Fibroblast of lung (primary cell): ENCODE data around the gene FUT8. TPM values are rescaled to one million over a fixed set of nuclear protein-coding genes. Genes with fewer than 3 reads are reported as not detected.

Source experiments
- DNase-seq, 2 donors: peaks; one replicate each; pipeline versions ENCODE4 v3.0.0 to v3.0.0-alpha.2; 2010; ENCODE audit warnings: low read depth in 2 of 2
- H2AFZ ChIP-seq: 2 replicates; pipeline ENCODE4 v1.5.1; 2012; ENCODE audit warnings: low read length, control low read depth, inconsistent platforms
- H3K27ac ChIP-seq: 2 replicates; pipeline ENCODE4 v1.5.1; 2011; ENCODE audit warnings: low read length, control low read depth; ENCODE audit not compliant: insufficient read depth
- H3K27me3 ChIP-seq: 2 replicates; pipeline ENCODE4 v1.5.1; 2011; ENCODE audit warnings: mild to moderate bottlenecking, low read length; ENCODE audit not compliant: control insufficient read depth, insufficient read depth
- H3K36me3 ChIP-seq: 2 replicates; pipeline ENCODE4 v1.5.1; 2011; ENCODE audit warnings: low read length; ENCODE audit not compliant: control insufficient read depth, insufficient read depth
- H3K4me1 ChIP-seq: 2 replicates; pipeline ENCODE4 v1.5.1; 2011; ENCODE audit warnings: low read length; ENCODE audit not compliant: control insufficient read depth, insufficient read depth; ENCODE audit errors: extremely low read depth
- H3K4me2 ChIP-seq: 2 replicates; pipeline ENCODE4 v1.5.1; 2011; ENCODE audit warnings: low read length, control low read depth; ENCODE audit not compliant: insufficient read depth; ENCODE audit errors: extremely low read depth
- H3K4me3 ChIP-seq, 4 experiments: fragments of 200-600 bp in 1 of 4; sonication (generic) in 1 of 4; replicated peaks in 1 of 4; 2 replicates each; pipeline ENCODE4 v1.5.1; 2011 to 2016; ENCODE audit warnings: low read length in 4 of 4, low read depth in 3 of 4, mild to moderate bottlenecking in 3 of 4, control low read depth in 2 of 4, inconsistent platforms in 1 of 4, mixed read lengths in 1 of 4; ENCODE audit not compliant: insufficient read depth in 1 of 4; ENCODE audit errors: control extremely low read depth in 1 of 4
- H3K79me2 ChIP-seq: 2 replicates; pipeline ENCODE4 v1.5.1; 2012; ENCODE audit warnings: mild to moderate bottlenecking, low read length, inconsistent platforms; ENCODE audit not compliant: control insufficient read depth, insufficient read depth
- H3K9ac ChIP-seq: 2 replicates; pipeline ENCODE4 v1.5.1; 2011; ENCODE audit warnings: mild to moderate bottlenecking, low read length, control low read depth; ENCODE audit not compliant: insufficient read depth
- H3K9me3 ChIP-seq: 2 replicates; pipeline ENCODE4 v1.5.1; 2012; ENCODE audit warnings: low read depth, low read length; ENCODE audit not compliant: control insufficient read depth, insufficient read depth
- H4K20me1 ChIP-seq: 2 replicates; pipeline ENCODE4 v1.5.1; 2011; ENCODE audit warnings: low read length; ENCODE audit not compliant: control insufficient read depth, insufficient read depth; ENCODE audit errors: extremely low read depth
- EZH2 ChIP-seq: IDR thresholded peaks from 2 replicates; pipeline ENCODE4 v1.5.1; 2012; ENCODE audit warnings: low read length, control low read depth, mild to moderate bottlenecking; ENCODE audit errors: missing control alignments
- polyA plus RNA-seq, 2 donors: library from polyadenylated mRNA; depleted of rRNA in 1 of 2; stranded (reverse) in 1 of 2; unstranded in 1 of 2; fragments of >200 nt; gene quantifications; 2 replicates each; pipeline ENCODE4 v1.2.1, GENCODE V29; 2011 to 2012; ENCODE audit warnings: missing spikeins in 1 of 2
- total RNA-seq: library from RNA; depleted of rRNA; stranded (reverse); fragments of >200 nt; gene quantifications from 2 replicates; pipeline ENCODE4 v1.2.1, GENCODE V29; 2014
- TF ChIP-seq, protein P1 (sequence below), 2 donors: IDR thresholded peaks in 1 of 2; conservative IDR thresholded peaks in 1 of 2; 1 replicate in 1 of 2; 2 replicates in 1 of 2; pipeline ENCODE4 v1.5.1; 2011 to 2012; ENCODE audit warnings: low read length in 2 of 2, control low read depth in 1 of 2, inconsistent platforms in 1 of 2, low read depth in 1 of 2, mild to moderate bottlenecking in 1 of 2

FUT8 gene
- total and polyA plus RNA-seq, 2 donors (not counting 1 experiment from before 2014, with no cell fraction given): 51.4 to 95.8 TPM

DNA sequence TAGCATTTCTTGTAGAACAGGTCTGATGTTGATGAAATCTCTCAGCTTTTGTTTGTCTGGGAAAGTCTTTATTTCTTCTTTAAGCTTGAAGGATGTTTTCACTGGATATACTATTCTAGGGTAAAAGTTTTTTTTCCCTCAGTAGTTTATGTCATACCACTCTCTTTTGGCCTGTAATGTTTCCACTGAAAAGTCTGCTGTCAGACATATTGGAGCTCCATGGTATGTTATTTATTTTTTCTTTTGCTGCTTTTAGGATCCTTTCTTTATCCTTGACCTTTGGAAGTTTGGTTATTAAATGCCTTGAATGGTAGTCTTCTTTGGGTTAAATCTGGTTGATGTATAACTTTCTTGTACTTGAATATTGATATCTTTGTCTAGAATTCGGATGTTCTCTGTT is 306.1 kb downstream of the FUT8 start:
- TF ChIP-seq EZH2: no peak
- TF ChIP-seq, protein P1, sequence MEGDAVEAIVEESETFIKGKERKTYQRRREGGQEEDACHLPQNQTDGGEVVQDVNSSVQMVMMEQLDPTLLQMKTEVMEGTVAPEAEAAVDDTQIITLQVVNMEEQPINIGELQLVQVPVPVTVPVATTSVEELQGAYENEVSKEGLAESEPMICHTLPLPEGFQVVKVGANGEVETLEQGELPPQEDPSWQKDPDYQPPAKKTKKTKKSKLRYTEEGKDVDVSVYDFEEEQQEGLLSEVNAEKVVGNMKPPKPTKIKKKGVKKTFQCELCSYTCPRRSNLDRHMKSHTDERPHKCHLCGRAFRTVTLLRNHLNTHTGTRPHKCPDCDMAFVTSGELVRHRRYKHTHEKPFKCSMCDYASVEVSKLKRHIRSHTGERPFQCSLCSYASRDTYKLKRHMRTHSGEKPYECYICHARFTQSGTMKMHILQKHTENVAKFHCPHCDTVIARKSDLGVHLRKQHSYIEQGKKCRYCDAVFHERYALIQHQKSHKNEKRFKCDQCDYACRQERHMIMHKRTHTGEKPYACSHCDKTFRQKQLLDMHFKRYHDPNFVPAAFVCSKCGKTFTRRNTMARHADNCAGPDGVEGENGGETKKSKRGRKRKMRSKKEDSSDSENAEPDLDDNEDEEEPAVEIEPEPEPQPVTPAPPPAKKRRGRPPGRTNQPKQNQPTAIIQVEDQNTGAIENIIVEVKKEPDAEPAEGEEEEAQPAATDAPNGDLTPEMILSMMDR (conservative IDR thresholded peaks at IDR 0.05 in 1 of 2, IDR thresholded peaks at IDR 0.05 in 1 of 2; ENCODE audit: low read depth in 1 of 2, low read length in 2 of 2): no peak

DNA sequence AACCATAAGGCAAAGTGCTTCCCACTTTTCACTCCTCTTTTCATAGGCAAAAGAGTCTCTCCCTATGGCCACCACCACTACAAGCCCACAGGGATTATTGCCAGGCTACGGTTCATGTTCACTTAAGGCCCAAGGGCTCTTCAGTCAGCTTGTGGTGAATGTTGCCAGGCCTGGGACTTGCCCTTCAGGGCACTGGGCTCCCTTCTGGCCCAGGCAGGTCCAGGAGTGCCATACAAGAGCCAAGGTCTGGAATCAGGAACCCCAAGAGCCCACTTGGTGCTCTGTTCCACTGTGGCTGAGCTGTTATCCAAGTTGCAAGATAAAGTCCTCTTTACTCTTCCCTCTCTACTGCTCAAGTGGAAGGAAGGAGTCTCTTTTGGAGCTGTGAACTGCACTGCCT is 307.6 kb downstream of the FUT8 start:
- Histone ChIP-seq H3K9me3 (no peaks in the 10 kb centered on the region), H3K27ac (no peak overlapping the region), H3K4me3 (no peak overlapping the region), H2AFZ (no peak overlapping the region), H3K9ac (no peak overlapping the region), H3K4me2 (no peak overlapping the region), H3K4me1 (no peaks in the 10 kb centered on the region), H4K20me1 (no peaks in the 10 kb centered on the region), H3K27me3 (no peaks in the 10 kb centered on the region), H3K79me2 (no peaks in the 10 kb centered on the region), H3K36me3 (no peaks in the 10 kb centered on the region)
- TF ChIP-seq EZH2: no peak
- TF ChIP-seq, protein P1 (conservative IDR thresholded peaks at IDR 0.05 in 1 of 2, IDR thresholded peaks at IDR 0.05 in 1 of 2; ENCODE audit: low read depth in 1 of 2, low read length in 2 of 2): no peak
- DNase-seq: no peak

More for the DNA sequence above, 306.1 kb downstream of the FUT8 start:
- H3K36me3 ChIP-seq: no peaks in the 10 kb centered on the region
- no peaks in the 10 kb centered on the region for H3K4me1 ChIP-seq
- H3K27ac ChIP-seq: no peak overlapping the region
- H3K79me2 ChIP-seq: no peaks in the 10 kb centered on the region
- no peaks in the 10 kb centered on the region for H4K20me1 ChIP-seq
- no peak overlapping the region for H3K9ac ChIP-seq
- H2AFZ ChIP-seq: no peak overlapping the region
- no peak overlapping the region for H3K4me2 ChIP-seq
- H3K9me3 ChIP-seq: no peaks in the 10 kb centered on the region
- no peak overlapping the region for H3K4me3 ChIP-seq
- DNase-seq: no peak
- H3K27me3 ChIP-seq: no peaks in the 10 kb centered on the region

DNA sequence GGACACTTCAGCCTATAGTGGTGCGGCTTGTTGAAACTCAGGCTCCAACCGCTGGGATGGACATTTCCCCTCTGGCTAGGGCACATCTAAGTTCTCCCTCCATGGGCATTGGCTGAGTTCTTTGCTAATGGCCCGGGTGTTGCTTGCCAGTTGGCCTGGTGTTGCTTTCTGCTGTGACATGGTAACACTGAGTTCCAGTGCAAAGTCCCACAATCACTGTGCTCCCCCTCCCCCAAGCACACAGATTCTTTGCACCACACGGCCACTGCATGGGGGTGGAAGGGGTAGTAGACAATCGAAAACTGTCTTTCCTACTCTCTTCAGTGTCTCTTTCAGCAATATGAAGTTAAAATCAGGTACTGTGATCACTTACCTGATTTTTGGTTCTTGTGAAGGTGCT is 308.2 kb downstream of the FUT8 start:
- H3K27ac ChIP-seq: no peak overlapping the region
- no peak overlapping the region for H3K9ac ChIP-seq
- no peaks in the 10 kb centered on the region for H3K9me3 ChIP-seq
- H3K4me2 ChIP-seq: no peak overlapping the region
- H3K36me3 ChIP-seq: no peaks in the 10 kb centered on the region
- no peak overlapping the region for H2AFZ ChIP-seq
- no peak for TF ChIP-seq EZH2
- TF ChIP-seq, protein P1 (conservative IDR thresholded peaks at IDR 0.05 in 1 of 2, IDR thresholded peaks at IDR 0.05 in 1 of 2; ENCODE audit: low read depth in 1 of 2, low read length in 2 of 2): no peak
- no peaks in the 10 kb centered on the region for H3K79me2 ChIP-seq
- no peaks in the 10 kb centered on the region for H3K27me3 ChIP-seq
- H3K4me1 ChIP-seq: no peaks in the 10 kb centered on the region
- no peaks in the 10 kb centered on the region for H4K20me1 ChIP-seq
- no peak overlapping the region for H3K4me3 ChIP-seq
- DNase-seq: no peak
